Parathyroid adenoma (tissue), 2 donors: ENCODE measurements around the gene SLC22A3.
"Not testable (repeated sequence)": the region's sequence is repeated elsewhere in the genome, so short reads cannot be mapped to it uniquely, and the experiment has no call there.

Source experiments
- H2AFZ ChIP-seq: fragments of 300-600 bp; sonication (generic); one replicate; pipeline ENCODE4 v1.7.0; 2017; ENCODE audit warnings: antibody characterized with exemption, mild to moderate bottlenecking
- H3K27ac ChIP-seq: fragments of 300-600 bp; sonication (generic); one replicate; pipeline ENCODE4 v1.7.0; 2017
- H3K27me3 ChIP-seq: fragments of 300-600 bp; sonication (generic); one replicate; pipeline ENCODE4 v1.7.0; 2017; ENCODE audit warnings: low read length; ENCODE audit not compliant: control insufficient read depth, insufficient read depth
- H3K36me3 ChIP-seq: fragments of 300-600 bp; sonication (generic); one replicate; pipeline ENCODE4 v1.7.0; 2017; ENCODE audit warnings: low read length; ENCODE audit not compliant: control insufficient read depth, insufficient read depth
- H3K4me1 ChIP-seq: fragments of 300-600 bp; sonication (generic); one replicate; pipeline ENCODE4 v1.7.0; 2017; ENCODE audit warnings: control low read depth
- H3K4me2 ChIP-seq: fragments of 300-600 bp; sonication (generic); one replicate; pipeline ENCODE4 v1.7.0; 2017; ENCODE audit warnings: low read length
- H3K4me3 ChIP-seq: fragments of 300-600 bp; sonication (generic); one replicate; pipeline ENCODE4 v1.7.0; 2017; ENCODE audit warnings: low read depth, low read length
- H3K79me2 ChIP-seq: fragments of 300-600 bp; sonication (generic); one replicate; pipeline ENCODE4 v1.7.0; 2017; ENCODE audit warnings: control low read depth
- H3K9ac ChIP-seq: fragments of 300-600 bp; sonication (generic); one replicate; pipeline ENCODE4 v1.7.0; 2017; ENCODE audit warnings: mild to moderate bottlenecking
- H3K9me3 ChIP-seq: fragments of 300-600 bp; sonication (generic); one replicate; pipeline ENCODE4 v1.7.0; 2017; ENCODE audit warnings: low read length; ENCODE audit not compliant: control insufficient read depth
- CTCF ChIP-seq: fragments of 300-600 bp; sonication (generic); IDR thresholded peaks from one replicate; pipeline ENCODE4 v1.7.0; 2017; ENCODE audit warnings: antibody characterized with exemption, mild to moderate bottlenecking
- donor health status: primary hyperparathyroidism.

The SLC22A3 gene

GRCh38 chr6:160462116-160462515 lies 113.9 kb downstream of the SLC22A3 start:
- no peak overlapping the region for H3K9ac ChIP-seq
- H3K27ac ChIP-seq: no peak overlapping the region

GRCh38 chr6:160462551-160463109 lies 114.5 kb downstream of the SLC22A3 start:
- H3K79me2 ChIP-seq: no peaks in the 10 kb centered on the region
- no peak overlapping the region for H3K27ac ChIP-seq
- TF ChIP-seq CTCF: no peak

More at GRCh38 chr6:160462116-160462515, 113.9 kb downstream of the SLC22A3 start:
- Histone ChIP-seq H3K4me1 (no peaks in the 10 kb centered on the region), H3K4me2 (no peak overlapping the region), H3K36me3 (no peaks in the 10 kb centered on the region), H3K9me3 (no peaks in the 10 kb centered on the region), H2AFZ (no peak overlapping the region), H3K79me2 (no peaks in the 10 kb centered on the region), H3K27me3 (no peaks in the 10 kb centered on the region), H3K4me3 (no peak overlapping the region)
- TF ChIP-seq CTCF: no peak

GRCh38 chr6:160464744-160465143 lies 116.6 kb downstream of the SLC22A3 start:
- H3K27me3 ChIP-seq: no peaks in the 10 kb centered on the region
- no peaks in the 10 kb centered on the region for H3K36me3 ChIP-seq
- no peak overlapping the region for H3K4me3 ChIP-seq
- no peak overlapping the region for H2AFZ ChIP-seq
- no peaks in the 10 kb centered on the region for H3K9me3 ChIP-seq
- H3K4me1 ChIP-seq: no peaks in the 10 kb centered on the region
- no peak for TF ChIP-seq CTCF
- H3K27ac ChIP-seq: no peak overlapping the region
- no peaks in the 10 kb centered on the region for H3K79me2 ChIP-seq
- no peak overlapping the region for H3K4me2 ChIP-seq
- no peak overlapping the region for H3K9ac ChIP-seq

More at GRCh38 chr6:160462551-160463109, 114.5 kb downstream of the SLC22A3 start:
- Histone ChIP-seq H2AFZ (no peak overlapping the region), H3K9ac (no peak overlapping the region), H3K36me3 (no peaks in the 10 kb centered on the region), H3K4me1 (no peaks in the 10 kb centered on the region), H3K9me3 (no peaks in the 10 kb centered on the region), H3K4me2 (no peak overlapping the region), H3K27me3 (no peaks in the 10 kb centered on the region), H3K4me3 (no peak overlapping the region)

- H3K4me3 ChIP-seq, H3K79me2 ChIP-seq, H3K27me3 ChIP-seq, H3K4me1 ChIP-seq, H3K9me3 ChIP-seq, H2AFZ ChIP-seq, H3K9ac ChIP-seq, H3K4me2 ChIP-seq, H3K36me3 ChIP-seq, H3K27ac ChIP-seq: not testable (repeated sequence)
Observed at GRCh38 chr6:160467261-160467871, 119.2 kb downstream of the SLC22A3 start.

- Histone ChIP-seq H3K4me1 (no peaks in the 10 kb centered on the region), H3K27me3 (no peaks in the 10 kb centered on the region), H3K9me3 (no peaks in the 10 kb centered on the region), H2AFZ (no peak overlapping the region), H3K79me2 (no peaks in the 10 kb centered on the region), H3K4me3 (no peak overlapping the region), H3K36me3 (no peaks in the 10 kb centered on the region), H3K27ac (no peak overlapping the region), H3K4me2 (no peak overlapping the region), H3K9ac (no peak overlapping the region)
- TF ChIP-seq CTCF: no peak
Observed at GRCh38 chr6:160469153-160469552, 121.0 kb downstream of the SLC22A3 start.

GRCh38 chr6:160476056-160476455 lies 127.9 kb downstream of the SLC22A3 start:
- not testable (repeated sequence) for H3K4me2 ChIP-seq, H2AFZ ChIP-seq, H3K9me3 ChIP-seq, H3K27ac ChIP-seq, H3K36me3 ChIP-seq, H3K27me3 ChIP-seq, H3K79me2 ChIP-seq, H3K4me1 ChIP-seq, H3K4me3 ChIP-seq, H3K9ac ChIP-seq

- H3K36me3 ChIP-seq, H3K79me2 ChIP-seq, H3K27me3 ChIP-seq, H3K4me3 ChIP-seq, H3K4me2 ChIP-seq, H3K9me3 ChIP-seq, H2AFZ ChIP-seq, H3K27ac ChIP-seq, H3K9ac ChIP-seq, H3K4me1 ChIP-seq: not testable (repeated sequence)
Observed at GRCh38 chr6:160477072-160477471, 128.9 kb downstream of the SLC22A3 start.
